ENCODE data around the gene TEX22. TPM values are rescaled to one million over a fixed set of nuclear protein-coding genes. Genes with fewer than 3 reads are reported as not detected.

The TEX22 gene
- total RNA-seq, 2 experiments from 2014 or later, result 0.56 to 2.1 TPM

- DNase-seq, result no peak
- no peak overlapping the region for H3K27ac Mint-ChIP-seq
- no peaks in the 10 kb centered on the region for H3K27me3 Mint-ChIP-seq
- H3K4me1 Mint-ChIP-seq, result no peaks in the 10 kb centered on the region
- no peak overlapping the region for H3K4me3 Mint-ChIP-seq
- H3K9me3 Mint-ChIP-seq, result no peaks in the 10 kb centered on the region
- peaks cover 5% of the 10 kb centered on the region for H3K36me3 Mint-ChIP-seq
These were observed 56.8 kb downstream of the TEX22 start for GRCh38 chr14:105455086-105455640.

- Mint-ChIP-seq H3K4me3 (no peak overlapping the region), H3K9me3 (no peaks in the 10 kb centered on the region), H3K27me3 (no peaks in the 10 kb centered on the region), H3K27ac (no peak overlapping the region), H3K36me3 (peaks cover 2% of the 10 kb centered on the region), H3K4me1 (no peaks in the 10 kb centered on the region)
- DNase-seq, result no peak
These were observed 57.7 kb downstream of the TEX22 start for GRCh38 chr14:105455766-105456660.

DNA sequence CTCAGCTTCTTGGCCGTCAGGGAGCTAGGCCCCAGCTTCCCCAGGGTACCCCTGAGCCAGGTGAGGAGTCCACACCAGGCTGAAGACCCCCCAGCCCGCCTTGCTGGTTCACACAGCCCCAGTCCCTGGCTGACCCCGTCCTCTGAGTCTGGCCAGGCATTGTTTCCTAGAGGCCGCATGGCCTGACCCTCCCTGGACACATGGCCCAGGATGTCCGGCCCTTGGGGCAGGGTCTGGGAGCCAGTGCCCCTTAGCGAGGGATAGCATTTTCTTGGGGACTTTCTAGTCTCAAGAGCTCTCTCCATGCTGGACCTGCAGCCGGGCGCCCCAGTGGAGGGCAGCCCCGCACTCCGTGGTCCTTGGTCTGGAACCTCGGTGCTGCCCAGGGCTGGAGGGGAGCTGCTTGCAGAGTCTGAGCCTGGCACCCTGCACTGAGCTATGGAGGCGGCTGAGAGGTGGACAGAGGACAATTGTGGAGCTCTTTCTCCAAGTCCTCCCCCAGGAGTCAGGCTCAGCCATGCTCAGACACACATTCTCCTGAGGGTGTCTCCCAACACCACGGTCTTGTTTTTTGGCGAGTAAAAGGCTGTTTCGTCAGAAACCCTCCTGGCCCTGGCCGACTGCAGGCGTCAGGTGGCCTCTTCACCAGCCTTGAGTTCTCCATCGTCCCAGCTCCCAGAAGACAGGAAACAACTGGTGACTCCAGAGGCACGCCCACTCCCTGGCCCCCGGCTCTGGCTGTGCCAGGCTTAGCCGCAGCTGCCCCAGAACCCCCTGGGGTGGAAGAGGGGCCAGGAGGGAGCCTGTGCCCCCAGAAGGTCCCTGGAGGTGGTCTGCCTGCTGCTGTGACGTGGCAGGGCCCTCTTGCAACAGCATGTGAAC lies 58.6 kb downstream of the TEX22 start:
- Mint-ChIP-seq H3K4me3 (no peak overlapping the region), H3K4me1 (no peaks in the 10 kb centered on the region), H3K9me3 (no peaks in the 10 kb centered on the region), H3K27me3 (no peaks in the 10 kb centered on the region), H3K27ac (no peak overlapping the region), H3K36me3 (peaks cover 2% of the 10 kb centered on the region)
- DNase-seq, result no peak

- no peaks in the 10 kb centered on the region for H3K9me3 Mint-ChIP-seq
- no peaks in the 10 kb centered on the region for H3K4me1 Mint-ChIP-seq
- H3K36me3 Mint-ChIP-seq, result no peaks in the 10 kb centered on the region
- DNase-seq, result no peak
- H3K4me3 Mint-ChIP-seq, result no peak overlapping the region
- no peaks in the 10 kb centered on the region for H3K27me3 Mint-ChIP-seq
- no peak overlapping the region for H3K27ac Mint-ChIP-seq
These were observed 59.7 kb downstream of the TEX22 start for GRCh38 chr14:105458010-105458409.

- no peak overlapping the region for H3K27ac Mint-ChIP-seq
- no peak for DNase-seq
- H3K27me3 Mint-ChIP-seq, result no peaks in the 10 kb centered on the region
- H3K4me1 Mint-ChIP-seq, result no peaks in the 10 kb centered on the region
- H3K4me3 Mint-ChIP-seq, result no peak overlapping the region
- H3K9me3 Mint-ChIP-seq, result no peaks in the 10 kb centered on the region
- H3K36me3 Mint-ChIP-seq, result no peaks in the 10 kb centered on the region
These were observed 60.2 kb downstream of the TEX22 start for GRCh38 chr14:105458571-105458970.

DNA sequence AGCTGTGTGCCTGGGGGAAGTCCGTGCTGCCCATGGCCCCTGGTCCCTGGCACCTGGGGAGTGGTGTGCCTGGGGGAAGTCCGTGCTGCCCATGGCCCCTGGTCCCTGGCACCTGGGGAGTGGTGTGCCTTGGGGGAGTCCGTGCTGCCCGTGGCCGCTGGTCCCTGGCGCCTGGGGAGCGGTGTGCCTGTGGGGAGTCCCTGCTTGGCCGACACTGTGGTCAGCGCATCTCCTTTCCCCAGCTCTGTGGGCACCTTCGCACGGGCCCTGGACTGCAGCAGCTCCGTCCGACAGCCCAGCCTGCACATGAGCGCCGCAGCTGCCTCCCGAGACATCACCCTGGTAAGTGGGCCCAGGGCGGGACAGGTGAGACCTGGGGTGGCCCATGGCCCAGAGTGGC lies 61.8 kb downstream of the TEX22 start:
- Mint-ChIP-seq H3K36me3 (peaks cover 2% of the 10 kb centered on the region), H3K9me3 (no peaks in the 10 kb centered on the region), H3K27me3 (no peaks in the 10 kb centered on the region), H3K4me1 (no peaks in the 10 kb centered on the region), H3K27ac (no peak overlapping the region), H3K4me3 (no peak overlapping the region)
- DNase-seq, result no peak

- no peaks in the 10 kb centered on the region for H3K9me3 Mint-ChIP-seq
- DNase-seq, result no peak
- H3K4me1 Mint-ChIP-seq, result no peaks in the 10 kb centered on the region
- peaks cover 2% of the 10 kb centered on the region for H3K36me3 Mint-ChIP-seq
- H3K4me3 Mint-ChIP-seq, result no peak overlapping the region
- H3K27me3 Mint-ChIP-seq, result no peaks in the 10 kb centered on the region
- H3K27ac Mint-ChIP-seq, result no peak overlapping the region
These were observed 62.3 kb downstream of the TEX22 start for GRCh38 chr14:105460616-105461015.

DNA sequence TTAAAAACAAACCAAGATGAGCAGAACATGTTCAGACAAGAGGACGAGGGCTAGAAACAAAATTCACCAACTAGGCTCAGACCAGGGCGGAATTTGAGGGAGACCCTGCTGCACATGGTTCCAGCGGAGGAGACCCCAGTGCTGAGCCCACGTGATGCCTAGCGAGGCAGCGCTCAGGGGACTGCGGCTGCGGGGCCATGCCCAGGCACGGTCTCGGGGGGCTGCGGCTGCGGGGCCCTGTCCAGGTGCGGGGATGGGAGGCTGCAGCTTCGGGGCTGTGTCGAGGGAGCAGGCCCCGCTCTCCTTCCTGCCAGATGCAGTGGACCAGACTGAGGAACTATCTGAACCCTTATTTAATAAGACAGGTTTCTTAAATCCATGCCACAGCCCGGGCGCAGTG lies 63.6 kb downstream of the TEX22 start:
- no peak overlapping the region for H3K27ac Mint-ChIP-seq
- no peaks in the 10 kb centered on the region for H3K9me3 Mint-ChIP-seq
- H3K36me3 Mint-ChIP-seq, result peaks cover 2% of the 10 kb centered on the region
- no peak for DNase-seq
- H3K4me1 Mint-ChIP-seq, result no peaks in the 10 kb centered on the region
- H3K4me3 Mint-ChIP-seq, result no peak overlapping the region
- no peaks in the 10 kb centered on the region for H3K27me3 Mint-ChIP-seq

Other genes starting within 250 kb of the TEX22 start
- 1 to 10 TPM; 2.3 to 2.5 TPM for gene JAG2, start 229.8 kb upstream of the TEX22 start, total RNA-seq
- 1 to 10 TPM; 8.6 to 9.1 TPM for gene NUDT14, start 217.2 kb upstream of the TEX22 start, total RNA-seq
- 10 to 100 TPM; 33.9 to 35.2 TPM for gene BTBD6, start 150.0 kb upstream of the TEX22 start, total RNA-seq
- 10 to 100 TPM; 21.9 to 22.8 TPM for gene BRF1, start 97.5 kb upstream of the TEX22 start, total RNA-seq
- gene PACS2, start 83.8 kb upstream of the TEX22 start, total RNA-seq, result 10 to 100 TPM; 21.1 to 22.2 TPM
- gene MTA1, start 21.3 kb downstream of the TEX22 start, total RNA-seq, result 100 to 1,000 TPM; 148 to 149 TPM
- gene CRIP2, start 76.3 kb downstream of the TEX22 start, total RNA-seq, result under 1 TPM; 0.16 to 0.41 TPM
- 10 to 100 TPM; 82.5 to 87.3 TPM for gene CRIP1, start 88.3 kb downstream of the TEX22 start, total RNA-seq
- 10 to 100 TPM; 33.6 to 34.9 TPM for gene TEDC1, start 92.7 kb downstream of the TEX22 start, total RNA-seq
- gene TMEM121, start 128.0 kb downstream of the TEX22 start, total RNA-seq, result 10 to 100 TPM; 16.7 to 16.8 TPM

All from activated naive CD8-positive, alpha-beta T cell treated with anti-CD3 and anti-CD28 coated beads for 36 hours (primary cell).